Liver (tissue), 9 donors: ENCODE measurements around the gene ZNF213. TPM values are rescaled to one million over a fixed set of nuclear protein-coding genes. Genes with fewer than 3 reads are reported as not detected.

Experiments used
- DNase-seq: peaks from one replicate; pipeline ENCODE4 v3.0.0-alpha.2; 2017; ENCODE audit warnings: low spot score
- H3K27ac ChIP-seq, 2 donors: one replicate each; pipeline ENCODE4 v1.7.0; 2013; ENCODE audit warnings: inconsistent platforms in 2 of 2, low read length in 2 of 2, control low read depth in 1 of 2, low read depth in 1 of 2, mild to moderate bottlenecking in 1 of 2
- H3K27me3 ChIP-seq, 4 donors: one replicate each; pipeline versions ENCODE4 v1.6.1 to v1.7.0; 2013; ENCODE audit warnings: low read length in 3 of 4, inconsistent platforms in 1 of 4, mild to moderate bottlenecking in 1 of 4, moderate library complexity in 1 of 4; ENCODE audit not compliant: control insufficient read depth in 4 of 4, insufficient read depth in 4 of 4
- H3K36me3 ChIP-seq, 4 donors: one replicate each; pipeline versions ENCODE4 v1.6.1 to v1.7.0; 2013; ENCODE audit warnings: low read length in 3 of 4, mild to moderate bottlenecking in 3 of 4, low read depth in 1 of 4, moderate library complexity in 1 of 4; ENCODE audit not compliant: control insufficient read depth in 4 of 4, insufficient read depth in 3 of 4
- H3K4me1 ChIP-seq, 4 donors: one replicate each; pipeline versions ENCODE4 v1.6.1 to v1.7.0; 2013; ENCODE audit warnings: low read length in 3 of 4, mild to moderate bottlenecking in 3 of 4, moderate library complexity in 1 of 4; ENCODE audit not compliant: control insufficient read depth in 4 of 4, insufficient read depth in 4 of 4
- H3K4me3 ChIP-seq, 3 donors: one replicate each; pipeline versions ENCODE4 v1.6.1 to v1.7.0; 2013; ENCODE audit warnings: low read length in 3 of 3, control low read depth in 1 of 3, low read depth in 1 of 3, mild to moderate bottlenecking in 1 of 3
- H3K9ac ChIP-seq, 2 donors: one replicate each; pipeline ENCODE4 v1.7.0; 2013; ENCODE audit warnings: low read length in 2 of 2, mild to moderate bottlenecking in 2 of 2, moderate library complexity in 2 of 2, control low read depth in 1 of 2, low read depth in 1 of 2
- H3K9me3 ChIP-seq, 4 donors: one replicate each; pipeline versions ENCODE4 v1.6.1 to v1.7.0; 2013; ENCODE audit warnings: low read length in 3 of 4; ENCODE audit not compliant: control insufficient read depth in 4 of 4
- ATF3 ChIP-seq: IDR thresholded peaks from 2 replicates; pipeline ENCODE4 v1.6.1; 2016; ENCODE audit warnings: antibody characterized with exemption
- EGR1 ChIP-seq, 2 donors: IDR thresholded peaks; 2 replicates each; pipeline ENCODE4 v1.6.1; 2016 to 2018; ENCODE audit warnings: antibody characterized with exemption in 2 of 2, low read depth in 2 of 2
- FOXA1 ChIP-seq: IDR thresholded peaks from 2 replicates; pipeline ENCODE4 v1.6.1; 2016; ENCODE audit warnings: antibody characterized with exemption
- FOXA2 ChIP-seq: IDR thresholded peaks from 2 replicates; pipeline ENCODE4 v1.6.1; 2016; ENCODE audit warnings: antibody characterized with exemption
- GABPA ChIP-seq, 2 donors: IDR thresholded peaks in 1 of 2; conservative IDR thresholded peaks in 1 of 2; 2 replicates each; pipeline ENCODE4 v1.6.1; 2016; ENCODE audit warnings: antibody characterized with exemption in 2 of 2, mild to moderate bottlenecking in 1 of 2, moderate library complexity in 1 of 2
- HNF4G ChIP-seq: IDR thresholded peaks from 2 replicates; pipeline ENCODE4 v1.6.1; 2016; ENCODE audit warnings: antibody characterized with exemption
- JUND ChIP-seq, 2 donors: IDR thresholded peaks; 2 replicates each; pipeline ENCODE4 v1.6.1; 2016; ENCODE audit warnings: antibody characterized with exemption in 2 of 2
- NR2F2 ChIP-seq: IDR thresholded peaks from 2 replicates; pipeline ENCODE4 v1.6.1; 2016; ENCODE audit warnings: antibody characterized with exemption
- RAD21 ChIP-seq, 2 donors: IDR thresholded peaks; 2 replicates each; pipeline ENCODE4 v1.6.1; 2016; ENCODE audit warnings: antibody characterized with exemption in 2 of 2, mild to moderate bottlenecking in 2 of 2
- RXRA ChIP-seq, 2 donors: IDR thresholded peaks; 2 replicates each; pipeline ENCODE4 v1.6.1; 2017 to 2018; ENCODE audit warnings: antibody characterized with exemption in 2 of 2, mild to moderate bottlenecking in 1 of 2
- SP1 ChIP-seq: IDR thresholded peaks from 2 replicates; pipeline ENCODE4 v1.6.1; 2018; ENCODE audit warnings: antibody characterized with exemption, mild to moderate bottlenecking
- TAF1 ChIP-seq: conservative IDR thresholded peaks from 2 replicates; pipeline ENCODE4 v1.6.1; 2016; ENCODE audit warnings: antibody characterized with exemption, mild to moderate bottlenecking
- YY1 ChIP-seq: IDR thresholded peaks from 2 replicates; pipeline ENCODE4 v1.6.1; 2016; ENCODE audit warnings: antibody characterized with exemption, mild to moderate bottlenecking
- ZBTB33 ChIP-seq: IDR thresholded peaks from 2 replicates; pipeline ENCODE4 v1.6.1; 2016; ENCODE audit warnings: antibody characterized with exemption
- WGBS: extraction: QIAGEN DNeasy Blood & Tissue Kit; methylation state at CpG from one replicate; pipeline ENCODE4 v1.1.7; 2013; 5-methylcytosine and 5-hydroxymethylcytosine counted together
- polyA plus RNA-seq, 2 donors: library from polyadenylated mRNA; stranded (reverse) in 1 of 2; unstranded in 1 of 2; fragments of 200-250 nt in 1 of 2; fragments of >200 nt in 1 of 2; fragmentation: Nextera tagmentation in 1 of 2; extraction: Ambion mirVana in 1 of 2; gene quantifications; one replicate each; pipeline versions ENCODE4 v1.2.1 to v1.2.3, GENCODE V29; 2013 to 2015
- total RNA-seq, 2 donors: library from RNA; depleted of rRNA; stranded (reverse); fragments of >200 nt; gene quantifications; one replicate each; pipeline ENCODE4 v1.2.3, GENCODE V29; 2014
- TF ChIP-seq, protein P1 (sequence below): IDR thresholded peaks from 2 replicates; pipeline ENCODE4 v1.6.1; 2016; ENCODE audit warnings: antibody characterized with exemption, mild to moderate bottlenecking
- TF ChIP-seq, protein P2 (sequence below): IDR thresholded peaks from 2 replicates; pipeline ENCODE4 v1.6.1; 2016; ENCODE audit warnings: antibody characterized with exemption
- donor health status: healthy.
- donor health status: healthy.
- donor health status: healthy.
- donor health status: healthy.
- donor health status: healthy.

The ZNF213 gene
- total RNA-seq (1 to 10 TPM; 1.9 to 4.5 TPM), polyA plus RNA-seq (1 to 10 TPM in 1 of 2 donors, under 1 TPM in 1; 0.56 to 1.6 TPM)

- TF ChIP-seq SP1 (peak; percentile 60), GABPA (IDR thresholded peaks at IDR 0.05 in 1 of 2, conservative IDR thresholded peaks at IDR 0.05 in 1 of 2) (peak; percentile 81 to 94), HNF4G (no peak), NR2F2 (no peak), RAD21 (IDR thresholded peaks at IDR 0.05) (peak in 1 of 2 donors; percentile 34), FOXA1 (no peak), EGR1 (IDR thresholded peaks at IDR 0.05; ENCODE audit: low read depth in 2 of 2) (peak; percentile 28 to 72), ATF3 (no peak), RXRA (IDR thresholded peaks at IDR 0.05) (peak; percentile 33 to 38), ZBTB33 (no peak), JUND (IDR thresholded peaks at IDR 0.05) (peak in 1 of 2 donors; percentile 27), YY1 (peak; percentile 63), FOXA2 (no peak), TAF1 (peak; percentile 42)
- TF ChIP-seq, protein P1, sequence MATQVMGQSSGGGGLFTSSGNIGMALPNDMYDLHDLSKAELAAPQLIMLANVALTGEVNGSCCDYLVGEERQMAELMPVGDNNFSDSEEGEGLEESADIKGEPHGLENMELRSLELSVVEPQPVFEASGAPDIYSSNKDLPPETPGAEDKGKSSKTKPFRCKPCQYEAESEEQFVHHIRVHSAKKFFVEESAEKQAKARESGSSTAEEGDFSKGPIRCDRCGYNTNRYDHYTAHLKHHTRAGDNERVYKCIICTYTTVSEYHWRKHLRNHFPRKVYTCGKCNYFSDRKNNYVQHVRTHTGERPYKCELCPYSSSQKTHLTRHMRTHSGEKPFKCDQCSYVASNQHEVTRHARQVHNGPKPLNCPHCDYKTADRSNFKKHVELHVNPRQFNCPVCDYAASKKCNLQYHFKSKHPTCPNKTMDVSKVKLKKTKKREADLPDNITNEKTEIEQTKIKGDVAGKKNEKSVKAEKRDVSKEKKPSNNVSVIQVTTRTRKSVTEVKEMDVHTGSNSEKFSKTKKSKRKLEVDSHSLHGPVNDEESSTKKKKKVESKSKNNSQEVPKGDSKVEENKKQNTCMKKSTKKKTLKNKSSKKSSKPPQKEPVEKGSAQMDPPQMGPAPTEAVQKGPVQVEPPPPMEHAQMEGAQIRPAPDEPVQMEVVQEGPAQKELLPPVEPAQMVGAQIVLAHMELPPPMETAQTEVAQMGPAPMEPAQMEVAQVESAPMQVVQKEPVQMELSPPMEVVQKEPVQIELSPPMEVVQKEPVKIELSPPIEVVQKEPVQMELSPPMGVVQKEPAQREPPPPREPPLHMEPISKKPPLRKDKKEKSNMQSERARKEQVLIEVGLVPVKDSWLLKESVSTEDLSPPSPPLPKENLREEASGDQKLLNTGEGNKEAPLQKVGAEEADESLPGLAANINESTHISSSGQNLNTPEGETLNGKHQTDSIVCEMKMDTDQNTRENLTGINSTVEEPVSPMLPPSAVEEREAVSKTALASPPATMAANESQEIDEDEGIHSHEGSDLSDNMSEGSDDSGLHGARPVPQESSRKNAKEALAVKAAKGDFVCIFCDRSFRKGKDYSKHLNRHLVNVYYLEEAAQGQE = peak; percentile 53
- TF ChIP-seq, protein P2, sequence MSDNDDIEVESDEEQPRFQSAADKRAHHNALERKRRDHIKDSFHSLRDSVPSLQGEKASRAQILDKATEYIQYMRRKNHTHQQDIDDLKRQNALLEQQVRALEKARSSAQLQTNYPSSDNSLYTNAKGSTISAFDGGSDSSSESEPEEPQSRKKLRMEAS = no peak
- Histone ChIP-seq H3K36me3 (peaks cover 0 to 17% (median 7%) of the 10 kb centered on the region in 4 donors), H3K9me3 (no peaks in the 10 kb centered on the region), H3K27me3 (no peaks in the 10 kb centered on the region), H3K4me1 (peaks cover 0 to 32% (median 27%) of the 10 kb centered on the region in 4 donors), H3K9ac (peak within 1 kb of the TSS; percentile 95 to 99), H3K4me3 (peak within 1 kb of the TSS; percentile 83 to 100 (median 100)), H3K27ac (peak within 1 kb of the TSS; percentile 96 to 97)
- WGBS = under 1% methylated on average over 63 of the region's 63 CpGs
- peak; percentile 91 for DNase-seq
Observed at GRCh38 chr16:3134338-3135125, at the start of gene ZNF213. Gene ZNF213 (plus strand): TSS chr16:3135029. CDS start chr16:3137281, 2,252 bp downstream.
